ENCODE results near the gene EAF1.
A peak's percentile ranks its signal among the peaks of the same experiment; 100 is the strongest.
"Not testable (repeated sequence)": the region's sequence is repeated elsewhere in the genome, so short reads cannot be mapped to it uniquely, and the experiment has no call there.

Gene EAF1

DNA sequence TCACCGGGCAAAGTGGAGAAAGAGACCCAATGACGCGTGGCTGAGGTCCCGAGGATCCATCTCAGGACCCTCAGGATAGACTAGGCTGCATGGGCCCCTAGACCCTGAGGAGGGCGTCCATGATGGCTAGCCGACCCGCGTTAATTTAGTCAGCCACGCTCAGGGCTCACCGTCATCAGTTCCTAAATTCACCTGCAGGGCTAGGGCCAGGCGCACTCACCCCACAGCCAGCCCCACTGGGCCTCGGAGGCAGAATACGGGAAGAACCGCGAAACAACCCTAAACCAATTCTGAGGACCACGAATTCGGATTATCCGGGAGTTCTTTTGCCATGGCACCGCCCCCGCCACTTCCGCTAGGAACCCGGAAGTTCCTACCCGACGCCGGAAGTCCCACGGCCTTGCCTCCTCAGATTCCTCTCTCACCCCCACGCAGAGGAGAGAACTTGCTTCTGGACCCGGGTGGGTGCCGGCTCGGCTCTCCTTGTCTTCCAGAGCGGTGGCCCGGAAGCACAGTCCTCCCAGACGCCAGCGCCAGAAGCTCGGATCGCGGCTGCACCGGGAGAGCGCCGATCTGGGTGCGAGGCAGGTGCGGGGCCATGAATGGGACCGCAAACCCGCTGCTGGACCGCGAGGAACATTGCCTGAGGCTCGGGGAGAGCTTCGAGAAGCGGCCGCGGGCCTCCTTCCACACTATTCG, at the start of gene EAF1, which contains the start of gene METTL6:
Gene EAF1 (plus strand): TSS at position 417 of the 699 bp plus-strand sequence. CDS start 182 bp downstream, at position 599.
Gene METTL6 (minus strand): TSS at position 363 of the 699 bp plus-strand sequence. CDS start 1,033 bp downstream, outside the sequence.
- DNase-seq (ENCODE audit: low read depth in 2 of 2) = peak; percentile 67 to 77

GRCh38 chr3:15377961-15378791, 49.2 kb upstream of the EAF1 start:
- DNase-seq (ENCODE audit: low read depth in 2 of 2) = peak; percentile 89 to 92

GRCh38 chr3:15380980-15381890, 46.2 kb upstream of the EAF1 start:
- DNase-seq (ENCODE audit: low read depth in 2 of 2) = no peak

DNA sequence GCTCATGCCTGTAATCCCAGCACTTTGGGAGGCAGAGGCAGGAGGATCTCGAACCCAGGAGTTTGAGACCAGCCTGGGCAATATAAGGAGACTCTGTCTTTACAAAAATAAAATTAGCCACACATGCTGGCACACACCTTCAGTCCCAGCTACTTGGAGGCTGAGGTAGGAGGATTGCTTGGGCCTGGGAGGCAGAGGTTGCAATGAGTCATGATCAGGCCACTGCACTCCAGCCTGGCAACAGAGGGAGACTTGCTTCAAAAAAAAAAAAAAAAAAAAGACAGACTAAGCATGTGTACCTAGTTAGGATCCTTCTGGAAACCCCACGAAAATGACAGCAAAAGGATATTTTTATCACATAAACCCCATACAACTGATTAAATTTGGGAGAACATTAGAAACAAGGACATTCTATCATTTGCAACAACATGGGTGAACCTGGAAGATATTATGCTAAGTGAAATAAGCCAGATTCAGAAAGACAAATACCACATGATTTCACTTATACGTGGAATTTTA, 44.9 kb upstream of the EAF1 start:
- no peak for DNase-seq (ENCODE audit: low read depth in 2 of 2)

DNA sequence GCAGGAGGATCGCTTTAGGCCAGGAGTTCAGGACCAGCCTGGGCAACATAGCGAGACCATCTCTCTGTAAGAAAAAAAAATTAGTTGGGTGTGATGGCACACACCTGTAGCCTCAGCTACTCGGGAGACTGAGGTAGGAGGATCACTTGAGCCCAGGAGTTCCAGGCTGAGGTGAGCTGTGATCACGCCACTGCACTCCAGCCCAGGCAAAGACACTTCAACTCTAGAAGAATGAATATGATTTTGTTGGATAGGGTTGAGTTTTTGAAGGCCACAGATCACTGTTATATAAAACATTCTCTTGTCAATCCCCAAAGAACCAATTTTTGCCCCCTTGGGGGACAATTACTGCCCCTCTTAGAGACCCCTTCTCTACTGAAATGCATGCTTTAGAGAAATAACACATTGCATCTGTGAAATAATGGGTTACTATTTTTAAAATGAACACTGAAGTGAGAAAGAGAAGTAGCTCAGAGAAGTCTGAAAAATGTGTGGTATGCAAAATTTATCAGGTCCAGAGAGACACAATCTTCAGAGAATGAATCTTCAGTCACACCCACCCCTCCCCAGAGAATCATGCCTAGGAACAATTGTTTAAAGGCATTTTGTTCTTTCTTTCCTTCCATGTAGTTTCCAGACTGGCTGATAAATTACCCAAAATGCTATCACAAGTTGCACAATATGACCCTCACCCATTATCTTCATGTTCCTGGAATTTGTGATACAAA, 42.7 kb upstream of the EAF1 start:
- DNase-seq (ENCODE audit: low read depth in 2 of 2) = no peak

GRCh38 chr3:15385238-15385695, 42.1 kb upstream of the EAF1 start:
- DNase-seq (ENCODE audit: low read depth in 2 of 2) = not testable (repeated sequence)

DNA sequence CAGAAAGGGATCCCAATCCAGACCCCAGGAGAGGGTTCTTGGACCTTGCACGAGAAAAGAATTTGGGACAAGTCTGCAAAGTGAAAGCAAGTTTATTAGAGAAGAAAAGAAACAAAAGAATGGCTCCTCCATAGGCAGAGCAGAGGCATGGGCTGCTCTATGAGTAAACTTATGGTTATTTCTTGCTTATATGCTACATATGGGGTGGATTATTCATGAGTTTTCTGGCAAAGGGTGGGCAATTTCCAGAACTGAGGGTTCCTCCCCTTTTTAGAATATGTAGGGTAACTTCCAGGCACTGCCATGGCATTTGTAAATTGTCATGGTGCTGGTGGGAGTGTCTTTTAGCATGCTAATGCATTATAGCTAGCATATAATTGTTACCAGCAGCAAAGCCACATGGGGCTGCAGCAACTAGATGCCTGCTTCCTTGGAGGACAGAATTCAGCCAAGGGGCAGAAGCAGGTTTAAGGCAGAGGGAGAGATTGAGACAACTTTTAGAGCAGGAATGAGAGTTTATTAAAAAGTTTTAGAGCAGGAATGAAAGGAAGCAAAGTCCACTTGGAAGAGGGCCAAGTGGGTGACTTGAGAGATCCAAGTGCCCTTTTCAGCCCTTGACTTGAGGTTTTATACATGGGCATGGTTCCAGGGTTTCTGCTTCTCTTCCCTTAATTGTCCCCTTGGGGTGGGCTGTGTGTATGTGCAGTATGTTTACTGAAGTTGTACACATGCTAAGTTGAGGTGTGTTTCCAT, 41.3 kb upstream of the EAF1 start:
- DNase-seq (ENCODE audit: low read depth in 2 of 2) = no peak

- DNase-seq (ENCODE audit: low read depth in 2 of 2) = not testable (repeated sequence)
Measured at GRCh38 chr3:15386654-15386955, 40.8 kb upstream of the EAF1 start.

DNA sequence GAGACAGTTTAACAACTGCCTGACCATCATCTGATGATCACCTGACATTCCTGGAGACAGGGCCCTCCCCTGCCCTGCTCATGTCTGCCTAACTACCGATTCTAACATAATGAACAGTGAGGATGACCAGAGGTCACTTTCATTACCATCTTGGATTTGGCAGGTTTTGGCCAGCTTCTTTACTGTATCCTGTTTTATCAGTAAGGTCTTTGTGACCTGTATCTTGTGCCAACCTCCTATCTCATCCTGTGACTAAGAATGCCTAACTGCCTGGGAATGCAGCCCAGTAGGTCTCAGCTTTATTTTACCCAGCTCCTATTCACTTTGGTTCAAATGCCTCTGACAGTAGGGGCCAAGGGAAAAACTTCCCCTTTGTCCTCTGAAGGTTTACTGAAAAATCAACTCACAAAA, 40.2 kb upstream of the EAF1 start:
- no peak for DNase-seq (ENCODE audit: low read depth in 2 of 2)

GRCh38 chr3:15387735-15388134, 39.7 kb upstream of the EAF1 start:
- DNase-seq (ENCODE audit: low read depth in 2 of 2) = no peak

DNA sequence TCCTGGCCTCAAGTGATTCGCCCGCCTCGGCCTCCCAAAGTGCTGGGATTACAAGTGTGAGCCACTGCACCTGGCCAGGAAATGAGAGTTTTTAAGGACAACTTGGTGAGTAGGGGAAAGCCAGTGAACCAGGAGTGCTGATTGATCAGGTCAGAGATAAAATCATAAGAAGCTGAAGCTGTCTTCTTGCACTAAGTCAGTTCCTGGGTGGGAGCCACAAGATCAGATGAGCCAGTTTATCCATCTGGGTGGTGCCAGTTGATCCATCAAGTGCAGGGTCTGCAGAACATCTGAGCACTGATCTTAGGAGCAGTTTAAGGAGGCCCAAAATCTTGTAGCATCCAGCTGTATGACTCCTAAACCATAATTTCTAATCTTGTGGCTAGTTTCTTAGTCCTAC, 39.1 kb upstream of the EAF1 start:
- DNase-seq (ENCODE audit: low read depth in 2 of 2) = not testable (repeated sequence)

- DNase-seq (ENCODE audit: low read depth in 2 of 2) = no peak
Measured at GRCh38 chr3:15390460-15390859, 36.9 kb upstream of the EAF1 start.

- DNase-seq (ENCODE audit: low read depth in 2 of 2) = no peak
Measured at GRCh38 chr3:15391007-15391406, 36.4 kb upstream of the EAF1 start.

DNA sequence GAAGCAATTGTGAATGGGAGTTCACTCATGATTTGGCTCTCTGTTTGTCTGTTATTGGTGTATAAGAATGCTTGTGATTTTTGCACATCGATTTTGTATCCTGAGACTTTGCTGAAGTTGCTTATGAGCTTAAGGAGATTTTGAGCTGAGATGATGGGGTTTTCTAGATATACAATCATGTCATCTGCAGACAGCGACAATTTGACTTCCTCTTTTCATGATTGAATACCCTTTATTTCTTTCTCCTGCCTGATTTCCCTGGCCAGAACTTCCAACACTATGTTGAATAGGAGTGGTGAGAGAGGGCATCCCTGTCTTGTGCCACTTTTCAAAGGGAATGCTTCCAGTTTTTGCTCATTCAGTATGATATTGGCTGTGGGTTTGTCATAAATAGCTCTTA, 34.1 kb upstream of the EAF1 start:
- not testable (repeated sequence) for DNase-seq (ENCODE audit: low read depth in 2 of 2)

GRCh38 chr3:15398731-15399133, 28.7 kb upstream of the EAF1 start:
- DNase-seq (ENCODE audit: low read depth in 2 of 2) = not testable (repeated sequence)

DNA sequence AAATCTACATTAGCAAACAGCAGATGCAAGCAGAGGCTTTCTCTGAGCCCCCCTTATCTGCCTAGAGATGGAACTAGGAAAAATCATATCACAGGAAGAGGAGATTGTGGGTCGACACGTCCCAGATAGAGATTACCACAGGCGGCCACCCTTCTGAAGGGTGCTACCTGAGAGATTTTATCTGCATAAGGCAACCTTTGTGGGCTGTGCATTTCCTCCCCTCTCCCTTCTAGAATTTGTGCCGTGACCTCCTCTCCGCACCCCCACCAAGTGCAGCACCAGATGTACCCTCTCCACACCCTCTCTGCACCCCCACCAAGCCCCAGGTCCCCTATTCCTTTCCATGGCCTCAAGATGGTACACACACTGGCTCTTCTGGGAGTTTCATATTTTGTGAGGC, 27.4 kb upstream of the EAF1 start:
- no peak for DNase-seq (ENCODE audit: low read depth in 2 of 2)

DNA sequence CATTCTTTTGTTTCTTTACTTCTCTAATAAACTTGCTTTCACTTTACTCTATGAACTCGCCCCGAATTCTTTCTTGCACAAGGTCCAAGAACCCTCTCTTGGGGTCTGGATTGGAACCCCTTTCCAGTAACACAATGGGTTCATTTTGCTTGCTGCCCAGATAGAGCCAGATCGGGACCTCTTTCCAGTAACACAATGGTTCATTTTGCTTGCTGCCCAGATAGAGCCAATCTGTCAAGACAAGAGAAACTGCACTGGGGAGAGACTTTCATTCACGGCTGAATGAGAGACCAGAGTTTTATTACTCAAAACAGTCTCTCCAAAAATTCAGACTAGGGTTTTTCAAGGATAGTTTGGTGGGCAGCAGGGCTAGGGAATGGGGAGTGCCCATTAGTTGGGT, 25.5 kb upstream of the EAF1 start:
- no peak for DNase-seq (ENCODE audit: low read depth in 2 of 2)

GRCh38 chr3:15403495-15403894, 23.9 kb upstream of the EAF1 start:
- no peak for DNase-seq (ENCODE audit: low read depth in 2 of 2)

DNA sequence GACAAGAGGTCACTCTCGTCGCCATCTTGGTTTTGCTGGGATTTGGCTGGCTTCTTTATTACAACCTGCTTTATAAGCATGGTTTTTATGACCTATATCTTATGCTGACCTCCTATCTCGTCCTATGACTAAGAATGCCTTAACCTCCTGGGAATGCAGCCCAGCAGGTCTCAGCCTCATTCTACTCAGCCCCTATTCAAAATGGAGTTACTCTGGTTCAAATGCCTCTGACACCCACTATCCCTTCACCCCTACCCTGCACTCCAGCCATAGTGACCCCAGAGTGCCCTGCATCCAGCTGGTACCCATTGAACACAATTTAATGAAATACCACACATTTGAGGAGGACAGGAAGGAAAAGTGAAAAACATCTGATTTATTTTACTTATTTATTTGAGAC, 23.4 kb upstream of the EAF1 start:
- DNase-seq (ENCODE audit: low read depth in 2 of 2) = no peak

- DNase-seq (ENCODE audit: low read depth in 2 of 2) = no peak
Measured at GRCh38 chr3:15404767-15405166, 22.6 kb upstream of the EAF1 start.
